Measurements from ENCODE around the gene COL5A3.

The COL5A3 gene

GRCh38 chr19:9972103-9972502 lies 38.2 kb downstream of the COL5A3 start:
- H3K4me3 ChIP-seq (ENCODE audit: low read length) = no peak overlapping the region
- DNase-seq (ENCODE audit: low read depth) = no peak
- TF ChIP-seq, protein P1, sequence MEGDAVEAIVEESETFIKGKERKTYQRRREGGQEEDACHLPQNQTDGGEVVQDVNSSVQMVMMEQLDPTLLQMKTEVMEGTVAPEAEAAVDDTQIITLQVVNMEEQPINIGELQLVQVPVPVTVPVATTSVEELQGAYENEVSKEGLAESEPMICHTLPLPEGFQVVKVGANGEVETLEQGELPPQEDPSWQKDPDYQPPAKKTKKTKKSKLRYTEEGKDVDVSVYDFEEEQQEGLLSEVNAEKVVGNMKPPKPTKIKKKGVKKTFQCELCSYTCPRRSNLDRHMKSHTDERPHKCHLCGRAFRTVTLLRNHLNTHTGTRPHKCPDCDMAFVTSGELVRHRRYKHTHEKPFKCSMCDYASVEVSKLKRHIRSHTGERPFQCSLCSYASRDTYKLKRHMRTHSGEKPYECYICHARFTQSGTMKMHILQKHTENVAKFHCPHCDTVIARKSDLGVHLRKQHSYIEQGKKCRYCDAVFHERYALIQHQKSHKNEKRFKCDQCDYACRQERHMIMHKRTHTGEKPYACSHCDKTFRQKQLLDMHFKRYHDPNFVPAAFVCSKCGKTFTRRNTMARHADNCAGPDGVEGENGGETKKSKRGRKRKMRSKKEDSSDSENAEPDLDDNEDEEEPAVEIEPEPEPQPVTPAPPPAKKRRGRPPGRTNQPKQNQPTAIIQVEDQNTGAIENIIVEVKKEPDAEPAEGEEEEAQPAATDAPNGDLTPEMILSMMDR (conservative IDR thresholded peaks at IDR 0.05; ENCODE audit: low read depth, low read length) = no peak

DNA sequence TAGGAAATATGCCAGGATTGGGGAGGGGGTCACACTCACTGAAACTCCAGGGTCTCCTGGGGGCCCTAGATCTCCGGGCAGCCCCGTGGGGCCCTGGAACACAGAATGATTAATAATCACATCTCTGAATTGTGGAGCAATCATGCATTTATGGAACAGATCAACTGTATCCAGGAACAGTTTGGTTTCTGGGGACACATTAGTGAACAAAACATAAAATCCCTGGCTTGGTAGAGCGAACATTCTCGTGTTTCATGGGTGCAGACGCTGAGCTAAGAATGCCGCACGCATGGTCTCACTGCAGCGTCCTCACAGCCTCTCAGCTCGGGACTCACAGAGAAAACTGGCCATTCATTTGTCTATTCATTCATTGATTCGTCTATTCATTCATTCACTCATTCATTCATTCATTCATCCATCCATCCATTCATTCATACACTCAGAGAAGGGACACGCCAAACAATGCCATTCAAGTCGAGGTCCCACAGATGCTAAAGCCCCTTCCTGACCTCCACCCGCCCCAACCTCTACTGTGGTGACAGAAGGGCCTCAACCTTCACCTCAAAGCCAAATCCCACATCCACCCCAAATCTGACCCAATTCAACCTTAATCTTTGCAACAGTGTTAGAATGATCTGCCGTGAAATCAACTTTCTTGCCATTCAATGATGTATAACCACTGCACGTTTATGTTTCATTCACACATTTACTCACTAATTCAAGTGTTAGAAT lies 39.0 kb downstream of the COL5A3 start:
- TF ChIP-seq, protein P1 (conservative IDR thresholded peaks at IDR 0.05; ENCODE audit: low read depth, low read length) = no peak
- no peak for DNase-seq (ENCODE audit: low read depth)
- H3K4me3 ChIP-seq (ENCODE audit: low read length) = no peak overlapping the region

GRCh38 chr19:9970481-9970880 lies 39.8 kb downstream of the COL5A3 start:
- H3K4me3 ChIP-seq (ENCODE audit: low read length) = no peak overlapping the region
- TF ChIP-seq, protein P1 (conservative IDR thresholded peaks at IDR 0.05; ENCODE audit: low read depth, low read length) = no peak
- no peak for DNase-seq (ENCODE audit: low read depth)

DNA sequence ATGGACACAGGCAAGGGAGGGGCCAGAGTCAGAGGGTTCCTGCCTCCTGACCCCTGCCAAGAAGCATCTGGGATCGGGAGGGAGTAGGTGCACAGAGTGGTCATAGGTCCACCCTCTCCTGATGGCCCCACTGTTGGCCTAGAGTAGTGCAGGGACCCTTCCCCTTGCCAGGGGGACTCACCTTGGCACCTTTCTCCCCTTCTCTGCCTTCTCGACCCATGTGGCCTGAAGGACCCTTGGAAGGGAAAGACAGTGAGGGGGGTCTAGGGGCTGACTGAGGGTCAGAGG lies 40.7 kb downstream of the COL5A3 start:
- H3K4me3 ChIP-seq (ENCODE audit: low read length) = no peak overlapping the region
- DNase-seq (ENCODE audit: low read depth) = no peak
- TF ChIP-seq, protein P1 (conservative IDR thresholded peaks at IDR 0.05; ENCODE audit: low read depth, low read length) = no peak

GRCh38 chr19:9968820-9969687 lies 41.2 kb downstream of the COL5A3 start:
- TF ChIP-seq, protein P1 (conservative IDR thresholded peaks at IDR 0.05; ENCODE audit: low read depth, low read length) = no peak
- no peak for DNase-seq (ENCODE audit: low read depth)

GRCh38 chr19:9967326-9967725 lies 43.0 kb downstream of the COL5A3 start:
- TF ChIP-seq, protein P1 (conservative IDR thresholded peaks at IDR 0.05; ENCODE audit: low read depth, low read length) = no peak
- no peak overlapping the region for H3K4me3 ChIP-seq (ENCODE audit: low read length)
- DNase-seq (ENCODE audit: low read depth) = no peak

More at GRCh38 chr19:9968820-9969687, 41.2 kb downstream of the COL5A3 start:
- H3K4me3 ChIP-seq (ENCODE audit: low read length) = no peak overlapping the region

Data from retinal pigment epithelial cell (primary cell).